GM06990 (cell line): Measurements from ENCODE around the gene ITPR1.

Experiments
- DNase-seq: peaks from one replicate; pipeline ENCODE4 v3.0.0-alpha.2; 2011; ENCODE audit not compliant: insufficient read length; ENCODE audit errors: extremely low read depth
- H3K27me3 ChIP-seq: replicated peaks from 2 replicates; pipeline ENCODE4 v1.6.0; 2011; ENCODE audit warnings: low read length; ENCODE audit not compliant: control insufficient read depth, insufficient read depth
- H3K36me3 ChIP-seq: 2 replicates; pipeline ENCODE4 v1.5.1; 2011; ENCODE audit warnings: low read length; ENCODE audit not compliant: control insufficient read depth, insufficient read depth
- H3K4me3 ChIP-seq: replicated peaks from 2 replicates; pipeline ENCODE4 v1.5.1; 2011; ENCODE audit warnings: low read depth, mild to moderate bottlenecking, control low read depth, low read length
- CTCF ChIP-seq: IDR thresholded peaks from 2 replicates; pipeline ENCODE4 v1.5.1; 2011; ENCODE audit warnings: low read length, control low read depth, mild to moderate bottlenecking, inconsistent platforms; ENCODE audit not compliant: insufficient read depth, poor library complexity, severe bottlenecking

The ITPR1 gene

GRCh38 chr3:4751502-4752101 is 258.5 kb downstream of the ITPR1 start:
- no peak for DNase-seq
- TF ChIP-seq CTCF = no peak
- Histone ChIP-seq H3K27me3 (no peaks in the 10 kb centered on the region), H3K4me3 (peak overlapping the region; percentile 39), H3K36me3 (no peaks in the 10 kb centered on the region)

GRCh38 chr3:4752201-4753072 is 259.3 kb downstream of the ITPR1 start:
- DNase-seq = no peak
- no peak overlapping the region for H3K4me3 ChIP-seq
- H3K27me3 ChIP-seq = no peaks in the 10 kb centered on the region
- TF ChIP-seq CTCF = no peak
- no peaks in the 10 kb centered on the region for H3K36me3 ChIP-seq

GRCh38 chr3:4753073-4753691 is 260.0 kb downstream of the ITPR1 start:
- no peak for DNase-seq
- Histone ChIP-seq H3K36me3 (no peaks in the 10 kb centered on the region), H3K27me3 (no peaks in the 10 kb centered on the region), H3K4me3 (no peak overlapping the region)
- TF ChIP-seq CTCF = no peak

- no peaks in the 10 kb centered on the region for H3K36me3 ChIP-seq
- DNase-seq = peak; percentile 74
Measured at GRCh38 chr3:4754180-4755086, 261.3 kb downstream of the ITPR1 start.

More at GRCh38 chr3:4754180-4755086, 261.3 kb downstream of the ITPR1 start:
- Histone ChIP-seq H3K27me3 (no peaks in the 10 kb centered on the region), H3K4me3 (no peak overlapping the region)
- TF ChIP-seq CTCF = no peak
